B cell (primary cell): ENCODE data around the gene ZNF638. TPM values are rescaled to one million over a fixed set of nuclear protein-coding genes. Genes with fewer than 3 reads are reported as not detected.
"Not testable (repeated sequence)": the region's sequence is repeated elsewhere in the genome, so short reads cannot be mapped to it uniquely, and the experiment has no call there.

ENCODE experiments used
- ATAC-seq: fragments of 200-7000 bp; cut with Tn5 transposase; one replicate; pipeline ENCODE4 v1.10.0; 2021; ENCODE audit warnings: low read depth, mild to moderate bottlenecking, moderate number of reproducible peaks, moderate library complexity
- CTCF ChIA-PET: fragments of 350-600 bp; sonication (Branson Sonifier 250); formaldehyde crosslinking; loops from one replicate; lab custom pipeline; 2021; ENCODE audit warnings: antibody characterized with exemption, inconsistent platforms; lab: Charles Lee
- POLR2A ChIA-PET: fragments of 350-600 bp; sonication (Branson Sonifier 250); formaldehyde crosslinking; loops from one replicate; lab custom pipeline; 2021; ENCODE audit warnings: antibody characterized with exemption; lab: Charles Lee
- DNase-seq: peaks from one replicate; pipeline ENCODE4 v3.0.0; 2013
- H2AFZ ChIP-seq: 2 replicates; pipeline ENCODE4 v1.6.1; 2012; ENCODE audit warnings: mild to moderate bottlenecking, low read depth, low read length; ENCODE audit not compliant: insufficient read depth, poor library complexity, severe bottlenecking
- H3K27ac ChIP-seq, 2 donors: 1 replicate in 1 of 2; 2 replicates in 1 of 2; pipeline ENCODE4 v1.5.1; 2012 to 2013; ENCODE audit warnings: low read length in 2 of 2, mild to moderate bottlenecking in 2 of 2, moderate library complexity in 1 of 2
- H3K27me3 ChIP-seq, 4 experiments: fragments of 200-600 bp in 1 of 4; sonication (generic) in 1 of 4; replicated peaks in 1 of 4; 1 replicate in 2 of 4; 2 replicates in 2 of 4; pipeline versions ENCODE4 v1.6.1 to v1.7.0; 2013 to 2016; ENCODE audit warnings: low read length in 3 of 4, mild to moderate bottlenecking in 2 of 4, mixed read lengths in 1 of 4, moderate library complexity in 1 of 4; ENCODE audit not compliant: insufficient read depth in 4 of 4, control insufficient read depth in 3 of 4; ENCODE audit errors: control extremely low read depth in 1 of 4
- H3K36me3 ChIP-seq, 2 experiments: replicated peaks in 1 of 2; 1 replicate in 1 of 2; 2 replicates in 1 of 2; pipeline versions ENCODE4 v1.6.1 to v1.7.1; 2013; ENCODE audit warnings: low read length in 1 of 2; ENCODE audit not compliant: insufficient read depth in 2 of 2, control insufficient read depth in 1 of 2; ENCODE audit errors: control extremely low read depth in 1 of 2, extremely low read depth in 1 of 2
- H3K4me1 ChIP-seq, 2 donors: fragments of 200-600 bp in 1 of 2; sonication (generic) in 1 of 2; 1 replicate in 1 of 2; 2 replicates in 1 of 2; pipeline versions ENCODE4 v1.5.1 to v1.6.1; 2013 to 2017; ENCODE audit warnings: low read length in 2 of 2; ENCODE audit not compliant: control insufficient read depth in 2 of 2, insufficient read depth in 2 of 2
- H3K4me2 ChIP-seq: replicated peaks from 2 replicates; pipeline ENCODE3; 2012; ENCODE audit warnings: mild to moderate bottlenecking, low read depth, low read length; ENCODE audit not compliant: poor library complexity, severe bottlenecking
- H3K4me3 ChIP-seq, 5 experiments: fragments of 200-600 bp in 1 of 5; sonication (generic) in 1 of 5; 1 replicate in 3 of 5; 2 replicates in 2 of 5; pipeline versions ENCODE4 v1.5.1 to v1.7.0; 2011 to 2016; ENCODE audit warnings: low read length in 4 of 5, mild to moderate bottlenecking in 4 of 5, low read depth in 2 of 5, control low read depth in 1 of 5, moderate library complexity in 1 of 5; ENCODE audit not compliant: insufficient read depth in 1 of 5; ENCODE audit errors: control extremely low read depth in 1 of 5, extremely low read depth in 1 of 5
- H3K79me2 ChIP-seq: fragments of 200-600 bp; sonication (generic); one replicate; pipeline ENCODE4 v1.6.0; 2016; ENCODE audit warnings: low read length; ENCODE audit not compliant: control insufficient read depth, insufficient read depth
- H3K9ac ChIP-seq: fragments of 200-600 bp; sonication (generic); 2 replicates; pipeline ENCODE4 v1.6.1; 2017; ENCODE audit warnings: mild to moderate bottlenecking, low read length, moderate library complexity
- H3K9me3 ChIP-seq, 3 donors: one replicate each; pipeline versions ENCODE4 v1.6.1 to v1.7.1; 2013; ENCODE audit warnings: low read length in 2 of 3; ENCODE audit not compliant: control insufficient read depth in 2 of 3, insufficient read depth in 1 of 3; ENCODE audit errors: control extremely low read depth in 1 of 3
- H4K20me1 ChIP-seq: 2 replicates; pipeline ENCODE4 v1.6.0; 2012; ENCODE audit warnings: mild to moderate bottlenecking, low read length; ENCODE audit not compliant: insufficient read depth, control insufficient read depth, poor library complexity, severe bottlenecking
- H3K27ac Mint-ChIP-seq: one replicate; pipeline ENCODE4 v1.8.0; 2021; ENCODE audit warnings: mixed read lengths
- H3K27me3 Mint-ChIP-seq: one replicate; pipeline ENCODE4 v1.8.0; 2021; ENCODE audit warnings: mixed read lengths
- H3K4me1 Mint-ChIP-seq: one replicate; pipeline ENCODE4 v1.8.0; 2021; ENCODE audit warnings: mixed read lengths
- H3K4me3 Mint-ChIP-seq: one replicate; pipeline ENCODE4 v1.8.0; 2021; ENCODE audit warnings: mixed read lengths
- H3K9me3 Mint-ChIP-seq: one replicate; pipeline ENCODE4 v1.8.0; 2022; ENCODE audit warnings: mixed read lengths; ENCODE audit not compliant: insufficient read depth
- CTCF ChIP-seq: fragments of 200-600 bp; IDR thresholded peaks from one replicate; pipeline ENCODE4 v1.8.0; 2022; ENCODE audit warnings: antibody characterized with exemption, mild to moderate bottlenecking
- EZH2 ChIP-seq: IDR thresholded peaks from 2 replicates; pipeline ENCODE4 v1.6.1; 2012; ENCODE audit warnings: borderline replicate concordance, low read depth, mild to moderate bottlenecking, moderate library complexity, low read length; ENCODE audit not compliant: insufficient read depth, poor library complexity, severe bottlenecking
- WGBS: methylation state at CpG from one replicate; pipeline ENCODE4 v1.1.5; 2013; ENCODE audit warnings: missing lambda C conversion rate; ENCODE audit not compliant: insufficient coverage; 5-methylcytosine and 5-hydroxymethylcytosine counted together
- intact Hi-C: fragments of 100-400 bp; cut with micrococcal nuclease; formaldehyde crosslinking; loops from one replicate; pipeline ENCODE4 v1.10.0; 2022
- polyA plus RNA-seq: library from polyadenylated mRNA; depleted of rRNA; stranded (reverse); fragments of >200 nt; gene quantifications from 2 replicates; pipeline ENCODE4 v1.2.3, GENCODE V29; 2012
- total RNA-seq, 2 donors: library from RNA; stranded (reverse); fragments of 120-200 nt in 1 of 2; gene quantifications; 1 replicate in 1 of 2; 2 replicates in 1 of 2; pipeline versions ENCODE4 v1.2.3 to v1.2.4, GENCODE V29; 2013 to 2022

Gene ZNF638
- total and polyA plus RNA-seq, 2 donors (not counting 1 experiment from before 2014, with no cell fraction given), result 60.1 to 221 TPM

GRCh38 chr2:71409611-71410010 lies 78.0 kb downstream of the ZNF638 start:
- no peak for ATAC-seq
- Histone ChIP-seq H3K36me3 (peaks cover 5 to 26% of the 10 kb centered on the region in 2 experiments), H2AFZ (no peak overlapping the region), H3K9me3 (no peaks in the 10 kb centered on the region), H4K20me1 (no peaks in the 10 kb centered on the region), H3K9ac (no peak overlapping the region), H3K79me2 (no peaks in the 10 kb centered on the region), H3K4me3 (no peak overlapping the region), H3K27ac (no peak overlapping the region), H3K4me1 (no peaks in the 10 kb centered on the region), H3K27me3 (no peaks in the 10 kb centered on the region), H3K4me2 (no peak overlapping the region)
- Mint-ChIP-seq H3K27ac (peak overlapping the region; percentile 16), H3K4me3 (no peak overlapping the region), H3K27me3 (no peaks in the 10 kb centered on the region), H3K4me1 (no peaks in the 10 kb centered on the region), H3K9me3 (no peaks in the 10 kb centered on the region)
- TF ChIP-seq EZH2, result no peak
- TF ChIP-seq CTCF, result no peak
- DNase-seq, result no peak
- intact Hi-C loops, result no loop called here
- POLR2A ChIA-PET, result no interaction called here
- WGBS, result 100% methylated on average over 1 of the region's 3 CpGs
- CTCF ChIA-PET, result no interaction called here

- no peak overlapping the region for H3K27ac Mint-ChIP-seq
- CTCF ChIA-PET, result no interaction called here
- Histone ChIP-seq H3K4me1 (no peaks in the 10 kb centered on the region), H3K9ac (no peak overlapping the region), H3K27me3 (no peaks in the 10 kb centered on the region), H3K79me2 (no peaks in the 10 kb centered on the region), H2AFZ (no peak overlapping the region), H3K4me2 (no peak overlapping the region), H3K9me3 (no peaks in the 10 kb centered on the region), H3K36me3 (peaks cover 3 to 15% of the 10 kb centered on the region in 2 experiments), H3K27ac (peak overlapping the region in 1 of 2 donors; percentile 19), H4K20me1 (no peaks in the 10 kb centered on the region), H3K4me3 (no peak overlapping the region)
- H3K4me1 Mint-ChIP-seq, result no peaks in the 10 kb centered on the region
- no peak for TF ChIP-seq CTCF
- no peak for TF ChIP-seq EZH2
- no peaks in the 10 kb centered on the region for H3K9me3 Mint-ChIP-seq
- H3K27me3 Mint-ChIP-seq, result no peaks in the 10 kb centered on the region
- DNase-seq (no peak), ATAC-seq (no peak)
- H3K4me3 Mint-ChIP-seq, result no peak overlapping the region
- intact Hi-C loops, result no loop called here
- no CpG with 5 or more reads among the region's 4 CpGs for WGBS
- POLR2A ChIA-PET, result interaction anchor here (0.6 kb wide), 1 partner anchor 18 kb away, joined by 4 read pairs; no protein-coding TSS in a partner anchor
Observed at GRCh38 chr2:71410696-71411095, 79.1 kb downstream of the ZNF638 start.

GRCh38 chr2:71416866-71417265 lies 85.3 kb downstream of the ZNF638 start:
- WGBS, result no CpG with 5 or more reads among the region's 15 CpGs
- not testable (repeated sequence) for H3K4me1 Mint-ChIP-seq

More at GRCh38 chr2:71416866-71417265, 85.3 kb downstream of the ZNF638 start:
- H3K36me3 ChIP-seq, H2AFZ ChIP-seq, H3K9me3 Mint-ChIP-seq, H3K4me2 ChIP-seq, DNase-seq, H3K4me1 ChIP-seq, ATAC-seq, H3K9ac ChIP-seq, H3K79me2 ChIP-seq, H4K20me1 ChIP-seq, H3K9me3 ChIP-seq, H3K27me3 ChIP-seq, H3K27ac ChIP-seq, H3K27me3 Mint-ChIP-seq: not testable (repeated sequence)
- peak overlapping the region in 1 of 5 experiments; percentile 36 for H3K4me3 ChIP-seq
- ChIA-PET POLR2A (interaction anchor here (0.7 kb wide), 1 partner anchor 38 kb away, joined by 3 read pairs; no protein-coding TSS in a partner anchor), CTCF (interaction anchor here (0.7 kb wide), 1 partner anchor 12 kb away, joined by 3 read pairs; no protein-coding TSS in a partner anchor)
- intact Hi-C loops, result loop anchor here (5.0 kb wide), 1 partner anchor 85 kb away; the partner anchor contains the start of gene ZNF638
- peak overlapping the region; percentile 91 for H3K4me3 Mint-ChIP-seq
- H3K27ac Mint-ChIP-seq, result peak overlapping the region; percentile 56
